SK-N-SH treated with all-trans-retinoic acid at 6 μM for 48 hours (cell line): Measurements from ENCODE around the gene ILKAP.
A peak's percentile ranks its signal among the peaks of the same experiment; 100 is the strongest.

Experiments used
- ATAC-seq: fragments of 200-7000 bp; cut with Tn5 transposase; 3 replicates; pipeline ENCODE4 v1.9.1; 2020; ENCODE audit warnings: mild to moderate bottlenecking, moderate library complexity
- ARNTL ChIP-seq: fragments of 450-650 bp; formaldehyde crosslinking; IDR thresholded peaks from 2 replicates; pipeline ENCODE4 v1.5.0; 2020; ENCODE audit warnings: low read depth, mild to moderate bottlenecking, moderate library complexity, borderline replicate concordance
- BACH2 ChIP-seq: fragments of 250-450 bp; sonication (Bioruptor Pico); IDR thresholded peaks from 2 replicates; pipeline ENCODE4 v1.9.0; 2021; ENCODE audit warnings: mild to moderate bottlenecking, borderline replicate concordance
- ESRRG ChIP-seq: fragments of 250-450 bp; sonication (Bioruptor Pico); IDR thresholded peaks from 2 replicates; pipeline ENCODE4 v1.6.1; 2021; ENCODE audit warnings: mild to moderate bottlenecking
- GLIS3 ChIP-seq: fragments of 250-450 bp; sonication (Bioruptor Pico); IDR thresholded peaks from 2 replicates; pipeline ENCODE4 v1.5.0; 2020; ENCODE audit warnings: mild to moderate bottlenecking, moderate library complexity
- ISL1 ChIP-seq: fragments of 250-450 bp; sonication (Bioruptor Pico); IDR thresholded peaks from 2 replicates; pipeline ENCODE4 v2.1.2; 2022; ENCODE audit warnings: mild to moderate bottlenecking, moderate library complexity
- OSR1 ChIP-seq: fragments of 250-450 bp; sonication (Bioruptor Pico); IDR thresholded peaks from 2 replicates; pipeline ENCODE4 v1.8.0; 2022; ENCODE audit warnings: moderate library complexity, mild to moderate bottlenecking, inconsistent platforms
- PPARA ChIP-seq: fragments of 250-450 bp; sonication (Bioruptor Pico); IDR thresholded peaks from 2 replicates; pipeline ENCODE4 v1.5.0; 2020; ENCODE audit warnings: mild to moderate bottlenecking, borderline replicate concordance
- SNAI2 ChIP-seq: fragments of 250-450 bp; sonication (Bioruptor Pico); IDR thresholded peaks from 2 replicates; pipeline ENCODE4 v1.5.0; 2020; ENCODE audit warnings: mild to moderate bottlenecking, moderate library complexity
- TCF4 ChIP-seq: fragments of 250-450 bp; sonication (Bioruptor Pico); IDR thresholded peaks from 2 replicates; pipeline ENCODE4 v1.8.0; 2021; ENCODE audit warnings: mild to moderate bottlenecking, moderate library complexity, borderline replicate concordance
- TOX ChIP-seq: fragments of 250-450 bp; sonication (Bioruptor Pico); IDR thresholded peaks from 2 replicates; pipeline ENCODE4 v1.8.0; 2021; ENCODE audit warnings: mild to moderate bottlenecking, moderate library complexity, borderline replicate concordance
- ZC3H10 ChIP-seq: fragments of 250-450 bp; sonication (Bioruptor Pico); IDR thresholded peaks from 2 replicates; pipeline ENCODE4 v1.5.1; 2021; ENCODE audit warnings: mild to moderate bottlenecking, moderate library complexity
- ZFP3 ChIP-seq: fragments of 250-450 bp; sonication (Bioruptor Pico); IDR thresholded peaks from 2 replicates; pipeline ENCODE4 v1.5.0; 2020; ENCODE audit warnings: mild to moderate bottlenecking, moderate library complexity
- ZFP30 ChIP-seq: fragments of 450-650 bp; formaldehyde crosslinking; IDR thresholded peaks from 2 replicates; pipeline ENCODE4 v1.5.0; 2022; ENCODE audit warnings: mild to moderate bottlenecking, moderate library complexity
- ZNF565 ChIP-seq: fragments of 450-650 bp; formaldehyde crosslinking; conservative IDR thresholded peaks from 2 replicates; pipeline ENCODE4 v1.5.0; 2020; ENCODE audit warnings: low read depth, mild to moderate bottlenecking, moderate library complexity
- ZNF70 ChIP-seq: fragments of 450-650 bp; formaldehyde crosslinking; IDR thresholded peaks from 2 replicates; pipeline ENCODE4 v1.5.0; 2020; ENCODE audit warnings: mild to moderate bottlenecking, moderate library complexity
- ZNF8 ChIP-seq: fragments of 450-650 bp; formaldehyde crosslinking; IDR thresholded peaks from 2 replicates; pipeline ENCODE4 v1.5.0; 2020; ENCODE audit warnings: mild to moderate bottlenecking, moderate library complexity
- TF ChIP-seq, protein P1 (sequence below): fragments of 250-450 bp; sonication (Bioruptor Pico); IDR thresholded peaks from 2 replicates; pipeline ENCODE4 v1.8.0; 2021; ENCODE audit warnings: low read depth, mild to moderate bottlenecking, moderate library complexity, borderline replicate concordance
- TF ChIP-seq, protein P2 (sequence below): fragments of 250-450 bp; sonication (Bioruptor Pico); IDR thresholded peaks from 2 replicates; pipeline ENCODE4 v1.5.1; 2021; ENCODE audit warnings: mild to moderate bottlenecking, moderate library complexity
- TF ChIP-seq, protein P3 (sequence below): fragments of 250-450 bp; sonication (Bioruptor Pico); IDR thresholded peaks from 2 replicates; pipeline ENCODE4 v1.5.1; 2020; ENCODE audit warnings: low read depth, mild to moderate bottlenecking, moderate library complexity
- TF ChIP-seq, protein P4 (sequence below): fragments of 250-450 bp; sonication (Bioruptor Pico); IDR thresholded peaks from 2 replicates; pipeline ENCODE4 v1.8.0; 2020; ENCODE audit warnings: mild to moderate bottlenecking, moderate library complexity, borderline replicate concordance

Gene ILKAP

DNA sequence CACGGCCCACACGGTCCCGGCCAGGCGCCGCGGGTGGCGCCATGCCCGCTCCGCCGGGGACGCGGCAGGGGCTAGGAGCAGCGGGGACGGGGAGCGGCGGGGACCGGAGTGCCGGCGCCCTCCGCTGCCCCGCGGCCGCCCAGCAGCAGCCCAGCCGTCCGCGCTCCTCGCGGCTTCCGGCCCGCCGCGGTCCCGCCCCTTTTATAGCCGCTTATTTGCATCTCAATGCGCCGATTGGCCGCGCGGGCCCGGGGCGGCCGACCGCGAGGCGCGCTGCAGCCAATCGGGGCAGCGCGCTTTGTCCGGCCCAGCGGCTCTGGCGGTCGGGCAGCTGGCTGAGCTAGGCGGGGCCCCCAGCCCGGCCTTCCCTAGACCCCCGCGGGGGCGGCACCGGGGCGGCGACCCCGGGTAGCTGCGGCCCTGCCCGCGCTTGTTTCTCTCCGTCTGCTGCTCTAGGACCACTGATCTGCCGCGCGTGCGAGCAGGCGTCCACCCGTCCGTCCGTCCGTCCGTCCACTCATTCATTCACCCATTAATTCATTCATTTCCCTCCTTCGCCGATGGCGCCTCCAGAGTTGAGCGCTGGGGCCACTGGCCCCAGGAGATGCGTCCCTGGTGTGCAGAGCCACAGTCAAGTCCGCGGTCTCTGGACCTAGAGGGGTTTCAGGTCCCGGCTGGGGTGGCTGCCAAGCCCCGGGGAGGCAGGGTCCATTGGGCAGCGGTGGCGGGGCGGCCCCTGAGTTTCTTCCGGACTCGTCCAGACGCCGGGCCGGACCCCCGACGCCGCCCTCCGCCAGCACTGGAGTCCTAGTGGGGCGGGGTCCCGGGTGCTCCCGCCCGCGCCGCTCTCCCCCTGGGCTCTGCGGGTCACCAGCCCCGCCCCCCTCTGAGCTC, 36.6 kb upstream of the ILKAP start, which contains the start of gene HES6:
TSS of gene HES6 (minus strand) at position 176 of the 894 bp plus-strand sequence. CDS start at position 43, 133 bp downstream.
- ATAC-seq, result peak; percentile 94
- no peak for TF ChIP-seq ZC3H10
- TF ChIP-seq, protein P1, sequence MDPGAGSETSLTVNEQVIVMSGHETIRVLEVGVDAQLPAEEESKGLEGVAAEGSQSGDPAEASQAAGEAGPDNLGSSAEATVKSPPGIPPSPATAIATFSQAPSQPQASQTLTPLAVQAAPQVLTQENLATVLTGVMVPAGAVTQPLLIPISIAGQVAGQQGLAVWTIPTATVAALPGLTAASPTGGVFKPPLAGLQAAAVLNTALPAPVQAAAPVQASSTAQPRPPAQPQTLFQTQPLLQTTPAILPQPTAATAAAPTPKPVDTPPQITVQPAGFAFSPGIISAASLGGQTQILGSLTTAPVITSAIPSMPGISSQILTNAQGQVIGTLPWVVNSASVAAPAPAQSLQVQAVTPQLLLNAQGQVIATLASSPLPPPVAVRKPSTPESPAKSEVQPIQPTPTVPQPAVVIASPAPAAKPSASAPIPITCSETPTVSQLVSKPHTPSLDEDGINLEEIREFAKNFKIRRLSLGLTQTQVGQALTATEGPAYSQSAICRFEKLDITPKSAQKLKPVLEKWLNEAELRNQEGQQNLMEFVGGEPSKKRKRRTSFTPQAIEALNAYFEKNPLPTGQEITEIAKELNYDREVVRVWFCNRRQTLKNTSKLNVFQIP (CRISPR knock-in tag), result no peak
- TF ChIP-seq, all 23 proteins: peak for 0

DNA sequence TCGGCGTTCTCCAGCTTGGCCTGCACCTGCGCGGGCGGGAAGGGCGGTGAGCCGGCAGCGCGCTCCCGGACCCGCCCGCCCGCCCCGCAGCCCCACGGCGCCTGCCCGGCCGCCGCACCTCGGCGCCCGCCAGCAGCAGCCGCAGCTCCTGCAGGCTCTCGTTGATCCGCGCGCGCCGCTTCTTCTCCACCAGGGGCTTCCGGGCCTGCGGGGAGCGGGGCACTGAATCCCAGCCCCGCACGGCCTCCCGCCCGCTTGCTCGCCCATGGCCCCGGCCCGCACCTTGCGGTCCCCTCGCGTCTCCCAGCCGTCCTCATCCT, 36.0 kb upstream of the ILKAP start:
- peak; percentile 1; the same call in 2 of the 3 replicates for ATAC-seq
- TF ChIP-seq ARNTL (CRISPR knock-in tag), result no peak
- TF ChIP-seq, protein P2, sequence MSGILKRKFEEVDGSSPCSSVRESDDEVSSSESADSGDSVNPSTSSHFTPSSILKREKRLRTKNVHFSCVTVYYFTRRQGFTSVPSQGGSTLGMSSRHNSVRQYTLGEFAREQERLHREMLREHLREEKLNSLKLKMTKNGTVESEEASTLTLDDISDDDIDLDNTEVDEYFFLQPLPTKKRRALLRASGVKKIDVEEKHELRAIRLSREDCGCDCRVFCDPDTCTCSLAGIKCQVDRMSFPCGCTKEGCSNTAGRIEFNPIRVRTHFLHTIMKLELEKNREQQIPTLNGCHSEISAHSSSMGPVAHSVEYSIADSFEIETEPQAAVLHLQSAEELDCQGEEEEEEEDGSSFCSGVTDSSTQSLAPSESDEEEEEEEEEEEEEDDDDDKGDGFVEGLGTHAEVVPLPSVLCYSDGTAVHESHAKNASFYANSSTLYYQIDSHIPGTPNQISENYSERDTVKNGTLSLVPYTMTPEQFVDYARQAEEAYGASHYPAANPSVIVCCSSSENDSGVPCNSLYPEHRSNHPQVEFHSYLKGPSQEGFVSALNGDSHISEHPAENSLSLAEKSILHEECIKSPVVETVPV (CRISPR knock-in tag), result no peak
- TF ChIP-seq, protein P1 (CRISPR knock-in tag), result no peak
- TF ChIP-seq GLIS3 (CRISPR knock-in tag), result no peak
- TF ChIP-seq, protein P3, sequence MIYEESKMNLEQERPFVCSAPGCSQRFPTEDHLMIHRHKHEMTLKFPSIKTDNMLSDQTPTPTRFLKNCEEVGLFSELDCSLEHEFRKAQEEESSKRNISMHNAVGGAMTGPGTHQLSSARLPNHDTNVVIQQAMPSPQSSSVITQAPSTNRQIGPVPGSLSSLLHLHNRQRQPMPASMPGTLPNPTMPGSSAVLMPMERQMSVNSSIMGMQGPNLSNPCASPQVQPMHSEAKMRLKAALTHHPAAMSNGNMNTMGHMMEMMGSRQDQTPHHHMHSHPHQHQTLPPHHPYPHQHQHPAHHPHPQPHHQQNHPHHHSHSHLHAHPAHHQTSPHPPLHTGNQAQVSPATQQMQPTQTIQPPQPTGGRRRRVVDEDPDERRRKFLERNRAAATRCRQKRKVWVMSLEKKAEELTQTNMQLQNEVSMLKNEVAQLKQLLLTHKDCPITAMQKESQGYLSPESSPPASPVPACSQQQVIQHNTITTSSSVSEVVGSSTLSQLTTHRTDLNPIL (CRISPR knock-in tag), result no peak
- TF ChIP-seq ISL1 (CRISPR knock-in tag), result no peak
- no peak for TF ChIP-seq ZNF70 (CRISPR knock-in tag)

DNA sequence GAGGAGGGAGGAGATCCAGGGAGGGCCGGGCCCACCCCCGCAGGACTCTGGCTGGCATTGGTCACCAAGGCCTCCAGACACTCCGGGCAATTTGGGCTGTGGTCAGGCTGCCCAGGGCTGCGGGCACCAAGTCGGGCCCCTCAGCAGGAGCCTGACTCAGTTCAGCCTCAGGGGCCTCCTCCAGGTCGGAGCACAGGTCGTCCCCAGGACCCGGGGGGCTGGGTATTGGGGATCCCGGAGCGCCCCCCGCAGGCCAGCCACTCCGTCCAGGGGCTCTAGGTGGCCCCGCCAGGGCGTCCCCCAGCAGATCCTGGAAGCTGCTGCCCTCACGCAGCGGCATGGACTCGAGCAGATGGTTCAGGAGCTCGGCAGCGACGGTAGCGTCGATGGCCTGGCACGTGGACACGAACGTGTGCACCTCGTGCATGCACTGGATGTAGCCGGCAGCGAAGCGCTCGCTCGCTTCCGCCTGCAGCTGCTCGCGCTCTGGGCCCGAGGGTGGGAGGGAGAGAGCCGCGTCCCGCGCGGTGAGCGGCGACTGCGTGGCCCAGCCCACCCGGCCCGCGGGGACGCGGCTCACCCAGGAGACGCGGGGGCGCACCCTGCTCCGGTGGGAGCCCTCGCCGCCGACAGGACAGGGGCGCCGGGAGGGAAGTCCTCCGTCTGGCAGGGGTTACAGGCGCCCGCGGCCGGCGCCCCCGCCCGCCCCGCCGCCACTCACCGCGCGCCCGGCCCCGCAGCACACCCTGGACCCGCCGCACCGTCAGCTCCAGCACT, 35.5 kb upstream of the ILKAP start:
- TF ChIP-seq ZC3H10, result no peak
- TF ChIP-seq BACH2 (CRISPR knock-in tag), result no peak
- TF ChIP-seq ZNF8 (CRISPR knock-in tag), result no peak
- TF ChIP-seq ZNF70 (CRISPR knock-in tag), result no peak
- no peak for TF ChIP-seq ZNF565
- no peak for TF ChIP-seq TCF4 (CRISPR knock-in tag)
- TF ChIP-seq ARNTL (CRISPR knock-in tag), result no peak
- TF ChIP-seq, protein P1 (CRISPR knock-in tag), result no peak
- no peak for TF ChIP-seq GLIS3 (CRISPR knock-in tag)
- no peak for TF ChIP-seq ZFP3 (CRISPR knock-in tag)
- TF ChIP-seq ESRRG (CRISPR knock-in tag), result no peak
- TF ChIP-seq PPARA (CRISPR knock-in tag), result no peak
- no peak for TF ChIP-seq ISL1 (CRISPR knock-in tag)
- TF ChIP-seq, protein P3 (CRISPR knock-in tag), result no peak
- TF ChIP-seq, protein P4, sequence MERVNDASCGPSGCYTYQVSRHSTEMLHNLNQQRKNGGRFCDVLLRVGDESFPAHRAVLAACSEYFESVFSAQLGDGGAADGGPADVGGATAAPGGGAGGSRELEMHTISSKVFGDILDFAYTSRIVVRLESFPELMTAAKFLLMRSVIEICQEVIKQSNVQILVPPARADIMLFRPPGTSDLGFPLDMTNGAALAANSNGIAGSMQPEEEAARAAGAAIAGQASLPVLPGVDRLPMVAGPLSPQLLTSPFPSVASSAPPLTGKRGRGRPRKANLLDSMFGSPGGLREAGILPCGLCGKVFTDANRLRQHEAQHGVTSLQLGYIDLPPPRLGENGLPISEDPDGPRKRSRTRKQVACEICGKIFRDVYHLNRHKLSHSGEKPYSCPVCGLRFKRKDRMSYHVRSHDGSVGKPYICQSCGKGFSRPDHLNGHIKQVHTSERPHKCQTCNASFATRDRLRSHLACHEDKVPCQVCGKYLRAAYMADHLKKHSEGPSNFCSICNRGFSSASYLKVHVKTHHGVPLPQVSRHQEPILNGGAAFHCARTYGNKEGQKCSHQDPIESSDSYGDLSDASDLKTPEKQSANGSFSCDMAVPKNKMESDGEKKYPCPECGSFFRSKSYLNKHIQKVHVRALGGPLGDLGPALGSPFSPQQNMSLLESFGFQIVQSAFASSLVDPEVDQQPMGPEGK (CRISPR knock-in tag), result no peak
- TF ChIP-seq, protein P2 (CRISPR knock-in tag), result no peak
- TF ChIP-seq ZFP30 (CRISPR knock-in tag), result no peak
- no peak for TF ChIP-seq TOX (CRISPR knock-in tag)
- TF ChIP-seq OSR1 (CRISPR knock-in tag), result no peak
- no peak for TF ChIP-seq SNAI2 (CRISPR knock-in tag)
- no peak for ATAC-seq
